Measurements from ENCODE around the gene TNRC6C.

- TF ChIP-seq POLR2A (IDR thresholded peaks at IDR 0.05; ENCODE audit: extremely low read depth, insufficient read length): no peak
- TF ChIP-seq, protein P1, sequence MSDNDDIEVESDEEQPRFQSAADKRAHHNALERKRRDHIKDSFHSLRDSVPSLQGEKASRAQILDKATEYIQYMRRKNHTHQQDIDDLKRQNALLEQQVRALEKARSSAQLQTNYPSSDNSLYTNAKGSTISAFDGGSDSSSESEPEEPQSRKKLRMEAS (IDR thresholded peaks at IDR 0.05; ENCODE audit: low read depth, low read length): no peak
Measured at GRCh38 chr17:78062596-78062995, 104.1 kb downstream of the TNRC6C start.

Data from NB4 (cell line).